Mammary epithelial cell (primary cell): ENCODE results near the gene SEC14L6.

Experiments
- CTCF ChIP-seq, 2 donors: IDR thresholded peaks in 1 of 2; conservative IDR thresholded peaks in 1 of 2; 2 replicates each; pipeline ENCODE4 v1.5.1; 2011 to 2012; ENCODE audit warnings: inconsistent platforms in 2 of 2, low read length in 2 of 2, mild to moderate bottlenecking in 2 of 2, control low read depth in 1 of 2, low read depth in 1 of 2; ENCODE audit not compliant: insufficient read depth in 1 of 2; ENCODE audit errors: extremely low read depth in 1 of 2
- EZH2 ChIP-seq: IDR thresholded peaks from 2 replicates; pipeline ENCODE4 v1.6.1; 2012; ENCODE audit warnings: low read length, inconsistent platforms, borderline replicate concordance

DNA sequence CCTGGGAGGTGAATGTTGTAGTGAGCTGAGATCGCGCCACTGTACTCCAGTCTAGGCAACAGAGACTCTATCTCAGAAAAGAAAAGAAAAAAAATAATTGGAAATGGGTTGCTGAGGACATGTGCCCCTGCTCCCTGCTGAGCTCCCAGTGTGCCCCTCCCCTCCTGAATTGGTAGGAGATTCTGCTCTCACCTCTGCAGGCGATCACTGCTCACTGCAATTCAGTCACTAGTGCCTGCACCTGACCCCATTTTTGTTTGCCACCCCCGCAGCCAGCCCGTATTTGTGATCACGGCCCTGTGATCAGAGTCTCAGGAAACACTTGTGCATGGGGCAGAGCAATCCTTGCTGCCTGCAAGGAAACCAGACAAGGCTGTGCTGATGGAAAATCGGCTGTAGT is 58.4 kb downstream of the SEC14L6 start:
- TF ChIP-seq CTCF (conservative IDR thresholded peaks at IDR 0.05 in 1 of 2, IDR thresholded peaks at IDR 0.05 in 1 of 2; ENCODE audit: extremely low read depth in 1 of 2, insufficient read depth in 1 of 2, low read depth in 1 of 2, low read length in 2 of 2) (no peak), EZH2 (no peak)
